COLO829 (cell line): ENCODE results near the gene KIAA1217.
"Not testable (repeated sequence)": the region's sequence is repeated elsewhere in the genome, so short reads cannot be mapped to it uniquely, and the experiment has no call there.

Source experiments
- DNase-seq: peaks from one replicate; pipeline ENCODE4 v3.0.0; 2012; ENCODE audit warnings: low spot score

Gene KIAA1217

DNA sequence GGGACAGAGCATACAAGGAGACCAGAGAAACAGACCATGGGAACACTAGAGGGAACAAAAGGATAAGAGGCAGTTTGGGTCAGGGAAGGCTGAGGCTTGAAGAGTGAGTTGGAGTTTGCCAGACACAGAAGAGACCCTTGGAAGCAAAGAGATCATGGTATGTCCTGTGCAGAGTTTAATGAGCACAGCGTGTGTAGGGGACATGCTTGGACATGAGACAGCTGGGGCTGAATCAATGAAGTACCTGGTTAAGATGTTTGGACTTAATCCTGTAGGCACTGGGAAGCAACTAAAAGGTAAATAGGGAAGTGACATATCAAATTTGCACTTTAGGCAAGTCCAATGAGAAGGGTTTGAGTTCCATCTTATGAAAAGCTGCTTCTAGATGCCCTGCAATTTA lies 79.6 kb downstream of the KIAA1217 start:
- no peak for DNase-seq

DNA sequence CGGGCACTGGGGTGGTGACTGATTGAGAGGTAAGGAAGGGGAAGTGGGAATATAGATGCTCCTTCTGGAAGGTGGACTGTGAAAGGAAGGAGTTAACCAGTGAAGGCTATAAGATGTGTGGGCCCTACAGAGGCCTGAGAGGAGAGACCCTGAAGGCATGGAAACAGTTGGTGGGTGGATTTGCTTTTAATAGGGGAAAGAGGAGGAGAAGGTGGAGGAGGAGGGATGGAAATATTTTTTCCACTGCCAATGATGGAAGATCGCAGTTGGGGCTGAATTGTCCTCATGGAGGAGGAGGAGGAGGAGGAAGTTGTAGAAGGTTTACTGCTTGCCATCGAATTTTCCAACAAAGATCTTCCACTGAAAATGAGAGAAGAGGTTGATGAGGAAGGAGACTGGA lies 80.3 kb downstream of the KIAA1217 start:
- DNase-seq, result no peak

DNA sequence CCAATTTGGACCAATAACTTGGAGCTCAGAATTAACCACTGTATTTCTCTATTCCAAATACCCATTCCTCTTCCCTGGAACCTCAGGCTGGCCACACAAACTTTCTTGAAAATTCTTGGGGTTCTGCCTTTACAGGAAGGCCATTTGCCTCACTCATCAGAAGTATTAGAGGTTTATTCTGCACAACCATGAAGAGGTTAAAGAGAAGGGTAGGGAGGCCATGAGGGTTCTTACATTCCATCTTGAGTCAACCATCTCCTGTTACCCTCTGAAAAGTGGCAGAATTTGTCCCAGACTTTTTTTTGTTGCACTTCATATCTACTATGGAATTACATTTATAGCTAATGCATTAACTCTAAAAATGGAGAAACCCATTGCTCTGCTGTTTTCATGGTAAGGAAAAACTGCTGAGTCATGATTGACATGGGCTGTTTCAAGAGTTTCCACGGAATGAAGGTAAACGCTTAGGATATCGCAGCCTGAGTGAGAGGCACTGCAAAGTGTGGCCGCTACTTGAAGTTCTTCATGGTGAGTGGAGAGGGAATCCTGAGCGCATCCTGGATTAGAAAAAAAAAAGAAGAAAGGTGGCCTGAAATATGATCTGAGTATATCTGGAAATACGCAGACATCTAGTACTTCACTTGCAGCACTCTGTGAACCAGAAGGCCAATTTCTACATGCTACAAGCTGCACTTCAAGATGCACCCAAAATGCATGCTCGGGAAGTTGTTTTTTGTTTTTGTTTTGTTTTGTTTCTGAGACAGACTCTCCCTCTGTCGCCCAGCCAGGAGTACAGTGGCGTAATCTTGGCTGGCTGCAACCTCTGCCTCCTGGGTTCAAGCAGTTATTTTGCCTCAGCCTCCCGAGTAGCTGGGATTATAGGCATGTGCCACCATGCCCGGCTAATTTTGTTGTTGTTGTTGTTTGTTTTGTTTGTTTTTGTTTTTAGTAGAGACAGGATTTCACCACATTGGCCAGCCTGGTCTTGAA lies 83.7 kb downstream of the KIAA1217 start:
- no peak for DNase-seq

DNA sequence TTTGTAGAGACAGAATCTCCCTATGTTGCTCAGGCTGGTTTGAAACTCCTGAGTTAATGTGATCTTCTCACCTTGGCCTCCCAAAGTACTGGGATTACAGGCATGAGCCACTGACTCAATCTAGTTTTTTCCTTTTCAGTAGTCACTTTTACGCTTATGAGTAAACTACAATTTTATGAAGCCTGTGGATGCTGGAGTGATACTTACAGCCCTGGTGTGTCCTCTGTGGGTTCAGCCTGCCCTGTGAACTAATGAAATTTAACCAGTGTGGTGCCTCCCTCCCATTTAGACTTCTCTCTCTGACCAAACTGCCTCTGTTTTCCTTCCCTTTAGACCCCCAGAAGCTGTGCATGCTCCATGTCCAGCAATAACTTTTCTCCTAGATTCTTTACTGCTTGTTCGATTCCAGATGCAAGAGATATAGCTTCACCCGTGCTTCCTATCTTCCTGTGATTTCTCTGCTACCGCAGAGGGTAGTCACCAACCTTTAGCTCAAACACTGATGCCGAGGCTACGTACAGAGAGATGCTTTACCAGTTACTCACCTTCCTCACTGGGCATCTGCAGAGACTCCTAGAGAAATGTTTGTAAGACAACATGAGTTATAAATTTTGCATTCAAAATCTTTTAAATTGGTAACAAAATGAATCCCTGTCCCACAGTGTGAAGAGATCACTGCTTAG lies 90.8 kb downstream of the KIAA1217 start:
- DNase-seq, result no peak

DNA sequence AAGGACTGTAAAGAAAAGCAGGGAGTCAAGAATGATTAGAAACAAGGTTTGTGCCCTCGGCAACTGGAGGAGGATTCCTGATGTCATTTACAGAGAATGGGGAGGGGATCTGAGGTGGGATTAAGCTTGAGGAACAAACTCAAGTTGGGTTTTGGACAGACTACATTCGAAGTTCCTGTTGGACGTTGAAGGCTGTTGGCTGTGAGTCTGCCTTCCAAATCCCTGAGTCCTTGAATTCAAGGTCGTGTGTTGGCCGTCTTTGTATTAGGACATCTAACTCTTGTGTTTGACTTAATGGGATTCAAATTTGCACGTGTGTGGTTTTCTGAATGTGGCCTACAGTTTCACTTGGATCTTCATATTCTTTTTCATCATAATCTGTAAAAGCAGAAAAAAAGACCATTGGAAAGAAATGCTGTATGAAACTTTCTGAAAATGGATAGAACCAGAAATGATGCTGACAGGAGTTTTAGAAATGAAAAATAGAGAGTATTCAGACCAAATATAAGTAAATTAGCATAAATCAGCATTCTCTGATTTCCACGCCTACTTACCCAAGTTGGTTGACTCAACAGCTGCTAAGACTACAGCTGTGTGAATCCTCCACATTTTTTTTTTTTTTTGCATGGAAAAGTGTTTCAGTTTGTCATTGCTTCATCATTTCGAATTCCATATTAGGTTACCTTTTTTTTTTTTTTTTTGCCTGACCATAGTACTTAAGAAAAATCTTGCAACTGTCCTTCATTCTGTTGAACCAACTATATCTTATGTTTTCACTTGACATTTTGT lies 94.8 kb downstream of the KIAA1217 start:
- no peak for DNase-seq

DNA sequence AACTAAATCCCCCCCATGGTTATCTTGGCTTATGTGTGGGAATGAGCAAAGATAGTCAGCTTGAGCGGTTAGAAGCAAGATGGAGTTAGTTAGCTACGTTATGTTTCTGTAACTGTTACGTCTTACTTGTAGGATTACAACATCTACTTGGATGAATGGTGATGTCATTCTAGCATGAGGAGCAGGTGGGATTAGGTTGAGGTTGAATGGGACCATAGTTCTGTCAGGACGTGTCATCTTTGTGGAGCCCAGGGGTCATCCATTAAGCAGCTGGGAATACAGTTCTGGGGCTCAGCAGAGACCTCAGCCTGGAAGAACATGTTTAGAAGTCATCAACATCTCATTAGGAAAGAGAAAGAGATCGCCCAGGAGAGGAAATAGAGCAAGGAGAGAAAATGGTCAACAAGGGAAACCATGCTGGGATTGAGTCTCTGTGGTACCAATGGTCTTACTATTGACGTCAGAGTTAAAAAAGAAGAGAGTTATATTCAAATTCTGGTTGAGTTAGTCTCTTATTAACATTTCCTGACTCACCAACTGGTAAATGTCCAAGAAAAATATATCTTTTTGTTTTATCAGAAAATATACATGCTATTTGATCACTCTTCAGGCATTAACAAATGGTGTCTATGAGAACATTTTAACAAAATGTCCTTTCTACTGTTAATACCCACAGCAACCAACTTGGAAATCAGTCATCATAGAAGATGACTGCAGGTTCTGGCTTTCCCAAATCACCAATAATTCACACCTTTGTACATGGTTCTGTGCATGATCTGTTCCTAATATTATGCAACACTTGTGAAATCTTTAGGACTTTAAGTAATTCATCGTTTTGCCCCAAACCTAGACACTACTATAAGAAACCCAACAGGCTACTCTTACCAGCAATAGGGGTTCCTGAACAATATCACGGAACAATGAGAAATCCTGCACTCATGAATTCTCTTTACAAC lies 96.9 kb downstream of the KIAA1217 start:
- no peak for DNase-seq

DNA sequence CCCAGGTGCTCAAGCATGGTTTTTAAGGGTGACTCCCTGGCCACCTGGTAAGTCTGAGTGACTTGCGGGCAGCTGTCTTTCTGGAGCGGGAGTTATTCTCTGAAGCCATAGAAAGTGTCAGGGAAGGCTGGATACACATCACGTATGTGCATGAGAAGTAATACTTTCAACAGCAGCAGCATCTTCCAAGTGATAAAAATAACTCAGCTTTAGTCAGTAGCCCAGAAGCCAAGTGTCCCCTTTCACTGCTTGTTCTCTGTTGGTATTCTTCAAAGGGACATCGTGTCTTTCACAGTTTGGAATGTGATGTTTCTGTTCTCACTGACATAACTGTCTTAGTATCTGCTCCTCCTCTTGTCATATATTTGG lies 97.6 kb downstream of the KIAA1217 start:
- DNase-seq, result no peak

DNA sequence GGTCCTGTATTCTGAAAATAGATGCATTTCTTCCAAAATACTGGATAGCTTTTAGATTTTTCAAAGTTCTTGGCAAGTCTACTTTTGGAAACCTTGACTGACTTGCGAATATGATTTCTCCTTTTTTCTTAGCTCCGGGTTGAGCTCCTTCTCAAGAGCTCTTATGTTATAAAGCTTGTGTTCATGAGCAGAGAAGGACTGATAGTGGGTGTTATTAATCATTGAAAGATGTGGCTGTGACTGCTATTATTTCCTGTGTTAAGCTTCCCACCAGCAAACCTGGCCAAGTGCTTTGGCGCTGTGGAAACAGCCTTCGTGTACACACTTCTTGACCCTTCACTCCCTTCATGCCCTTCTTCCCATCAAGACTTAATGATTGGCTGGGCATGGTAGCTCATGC lies 98.2 kb downstream of the KIAA1217 start:
- no peak for DNase-seq

DNA sequence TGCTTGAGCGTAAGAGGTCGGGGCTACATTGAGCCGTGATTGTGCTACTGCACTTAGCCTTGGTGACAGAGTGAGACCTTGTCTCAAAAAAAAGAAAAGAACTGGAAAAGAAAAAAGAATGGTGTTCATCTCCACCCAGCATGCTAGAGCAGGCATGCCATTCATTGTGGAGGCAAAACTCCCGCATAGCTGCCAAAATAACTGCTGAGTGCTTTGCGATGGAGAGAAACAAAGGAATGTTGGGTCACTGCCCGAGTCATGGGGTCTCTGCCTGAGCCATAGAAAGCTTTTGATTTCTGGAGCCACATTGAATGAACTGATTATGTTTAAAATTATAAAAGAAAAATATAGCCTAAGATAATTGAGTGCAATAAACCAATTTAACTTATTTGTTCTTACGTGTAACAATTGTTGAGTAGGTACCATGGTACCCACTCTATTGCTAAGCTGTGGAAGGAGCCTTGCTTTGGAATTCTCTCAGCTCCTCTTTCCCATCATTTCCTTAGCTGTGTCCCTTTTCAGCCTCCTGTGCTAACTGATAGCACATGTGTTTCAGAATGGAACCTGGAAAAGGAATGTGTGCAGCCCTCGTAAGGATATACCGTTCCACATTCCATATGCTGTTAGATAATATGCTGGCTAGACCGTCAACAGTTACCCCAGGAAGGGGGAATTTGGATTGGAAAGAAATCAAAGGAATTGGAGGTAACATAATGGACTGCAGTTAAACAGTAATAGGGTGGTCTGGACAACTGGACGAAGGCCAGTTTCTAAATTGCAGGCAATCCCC lies 99.0 kb downstream of the KIAA1217 start:
- DNase-seq, result no peak

DNA sequence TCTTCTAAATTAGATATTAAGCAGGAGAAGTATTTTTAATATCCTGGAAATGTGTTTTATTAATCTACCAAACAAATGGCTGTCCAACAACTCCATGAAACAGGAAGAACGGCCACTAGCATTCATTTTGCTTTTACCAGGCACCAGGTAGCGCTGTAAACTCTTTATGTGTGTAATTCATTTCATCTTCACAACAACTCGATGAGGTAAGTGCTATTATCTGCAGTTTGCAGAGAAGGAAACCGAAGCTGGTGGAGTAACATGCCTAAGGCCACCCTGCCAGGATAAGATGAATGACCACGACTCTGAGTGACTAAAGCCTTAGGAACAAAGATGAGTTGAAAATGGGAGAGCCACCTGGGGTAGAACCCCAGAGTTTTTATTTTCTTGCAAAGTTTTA lies 101.2 kb downstream of the KIAA1217 start:
- no peak for DNase-seq

DNA sequence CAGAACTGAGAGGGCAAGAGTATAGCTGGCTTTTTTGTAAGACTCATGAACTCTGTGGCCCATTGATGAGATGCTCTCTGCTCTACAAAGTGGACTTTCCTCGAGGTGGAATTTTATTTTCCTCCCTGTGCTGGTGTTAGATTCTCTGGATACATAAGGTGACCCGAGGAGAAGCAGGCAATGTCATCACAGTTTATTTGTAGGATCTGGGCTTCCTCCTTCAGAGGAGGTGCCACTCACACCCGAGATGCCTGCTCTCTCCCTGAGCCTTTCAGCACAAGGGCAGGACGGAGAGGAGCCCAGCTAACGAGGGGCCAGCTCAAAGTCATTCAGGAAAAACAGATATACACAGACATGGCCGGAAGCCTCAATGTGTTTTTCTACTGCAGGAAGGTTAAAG lies 103.0 kb downstream of the KIAA1217 start:
- no peak for DNase-seq

DNA sequence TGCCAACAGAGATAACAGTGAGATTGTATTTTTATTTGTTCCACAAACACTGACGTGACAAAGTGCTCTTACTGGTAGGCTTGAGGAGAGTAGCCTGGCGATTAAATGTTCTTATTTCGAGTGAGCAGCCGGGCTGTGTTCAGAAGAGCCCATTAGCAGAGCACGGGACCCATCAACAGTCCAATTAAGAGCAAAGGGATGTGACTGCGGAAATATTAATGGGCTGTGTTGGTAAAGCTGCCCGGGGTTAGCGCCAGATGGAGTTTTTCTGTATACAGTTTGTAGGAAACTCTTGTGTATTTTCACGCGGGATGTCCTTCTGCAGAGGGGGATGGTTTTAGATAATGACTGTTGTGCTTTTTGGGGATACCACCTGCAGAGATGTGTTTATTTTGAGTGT lies 104.3 kb downstream of the KIAA1217 start:
- DNase-seq, result no peak

DNA sequence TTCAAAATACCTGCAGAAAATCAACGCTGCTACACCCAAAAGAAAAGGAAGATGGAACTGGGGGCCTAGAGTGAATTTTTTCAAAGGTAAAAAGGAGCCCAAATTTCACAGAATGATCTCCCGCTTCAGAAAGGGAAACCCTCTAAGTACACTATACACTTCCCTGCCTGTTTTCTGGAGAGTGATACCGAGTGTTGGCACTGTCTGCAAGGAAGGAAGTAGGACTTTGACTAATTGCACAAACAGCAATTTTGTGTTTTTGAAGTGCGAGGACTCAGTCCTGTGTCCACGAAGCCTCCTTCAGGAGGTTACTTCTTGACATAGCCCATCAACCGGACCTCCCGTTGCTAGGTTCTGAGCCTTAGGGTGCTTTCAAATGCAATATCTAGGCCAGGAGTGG lies 106.3 kb downstream of the KIAA1217 start:
- no peak for DNase-seq

DNA sequence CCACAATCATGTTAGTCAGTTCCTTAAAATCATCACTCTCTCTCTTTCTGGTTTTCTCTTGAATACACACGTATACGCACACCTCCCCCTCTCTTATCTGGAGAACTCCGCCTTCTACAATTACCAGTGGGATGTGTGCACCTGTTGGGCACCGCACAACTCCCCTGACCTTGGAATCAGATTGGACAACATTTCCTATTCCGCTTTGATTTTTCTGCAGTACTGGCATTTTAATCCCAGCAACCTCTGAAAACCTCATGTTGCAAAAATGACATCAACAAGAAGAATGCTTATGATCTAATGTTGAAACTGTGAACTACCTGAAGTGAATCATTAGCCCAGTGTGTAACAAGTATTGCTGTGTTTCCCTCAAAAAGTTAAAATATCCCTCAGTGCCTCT lies 109.6 kb downstream of the KIAA1217 start:
- DNase-seq, result no peak

DNA sequence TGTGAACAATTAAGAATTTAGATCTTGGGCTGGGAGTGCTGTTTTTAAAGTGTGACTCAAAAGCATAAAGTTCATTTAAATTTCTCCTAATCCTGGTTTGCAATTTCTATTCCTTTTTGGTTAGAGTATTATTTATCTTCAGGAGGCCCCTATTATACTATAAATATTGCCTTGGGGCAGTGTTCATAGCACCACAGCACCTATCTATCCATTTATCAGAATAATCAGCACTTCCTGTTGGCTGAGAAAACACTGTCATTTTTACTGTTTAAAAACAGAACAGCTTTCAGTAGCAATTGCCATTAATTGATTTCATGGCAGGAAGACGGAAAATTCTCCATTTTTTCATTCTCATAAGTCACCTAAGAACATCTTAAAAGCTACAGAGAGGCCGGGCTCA lies 111.4 kb downstream of the KIAA1217 start:
- no peak for DNase-seq

DNA sequence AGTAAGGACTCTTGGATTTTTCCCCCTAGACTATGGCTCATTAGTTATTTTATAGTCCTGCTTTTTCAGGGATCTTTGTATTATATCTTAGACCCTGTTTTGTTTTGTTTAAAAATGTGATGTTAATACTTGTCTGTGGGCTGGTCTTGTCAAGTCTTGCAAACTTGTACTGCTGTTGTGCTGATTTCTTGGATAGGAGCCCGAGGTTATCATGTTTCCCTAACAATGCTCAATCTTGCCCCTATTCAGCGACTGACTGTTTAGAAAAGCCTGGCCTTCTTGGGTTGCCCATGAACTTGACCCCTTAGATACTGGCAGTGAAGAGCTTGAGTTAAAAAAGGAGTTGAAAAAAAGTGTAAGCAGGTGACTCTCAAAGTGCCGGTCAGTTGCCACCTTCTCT lies 115.7 kb downstream of the KIAA1217 start:
- DNase-seq, result no peak

DNA sequence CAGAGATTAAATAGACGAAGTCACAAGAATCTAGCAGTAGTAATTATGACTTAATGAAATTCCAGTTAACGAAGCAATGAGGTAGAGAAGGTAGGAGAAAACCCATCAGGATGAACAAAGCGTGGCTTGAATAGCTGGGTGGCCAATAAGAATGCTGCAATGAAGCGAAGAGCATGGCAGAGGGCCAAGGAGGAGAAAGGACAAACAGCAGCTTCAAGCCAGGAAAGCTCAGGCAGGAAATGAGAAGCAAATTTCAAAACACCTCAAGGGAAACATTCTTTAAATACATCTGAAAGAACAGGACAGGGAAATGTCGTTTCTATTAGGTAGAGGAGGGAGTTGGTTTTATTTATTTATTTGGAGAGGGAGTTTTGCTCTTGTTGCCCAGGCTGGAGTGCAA lies 122.5 kb downstream of the KIAA1217 start:
- DNase-seq, result no peak

DNA sequence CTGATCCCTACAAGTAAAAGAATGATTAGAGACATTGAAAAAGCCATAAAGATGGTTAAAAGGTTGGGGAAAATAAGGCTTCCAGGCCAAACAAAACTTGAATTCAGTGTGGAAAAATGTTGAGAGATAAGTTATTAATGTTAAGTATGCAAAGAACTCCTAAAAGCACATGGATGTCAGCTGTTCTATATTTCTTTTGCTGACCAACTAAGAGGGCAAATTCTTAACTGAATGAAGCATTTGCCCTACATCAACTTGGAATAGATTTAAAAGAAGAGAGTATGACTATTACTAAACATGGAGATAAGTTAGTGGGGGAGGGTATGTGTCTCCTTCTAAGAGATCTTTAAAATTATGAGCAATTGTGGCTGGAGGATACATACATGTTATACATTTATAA lies 124.8 kb downstream of the KIAA1217 start:
- no peak for DNase-seq

DNA sequence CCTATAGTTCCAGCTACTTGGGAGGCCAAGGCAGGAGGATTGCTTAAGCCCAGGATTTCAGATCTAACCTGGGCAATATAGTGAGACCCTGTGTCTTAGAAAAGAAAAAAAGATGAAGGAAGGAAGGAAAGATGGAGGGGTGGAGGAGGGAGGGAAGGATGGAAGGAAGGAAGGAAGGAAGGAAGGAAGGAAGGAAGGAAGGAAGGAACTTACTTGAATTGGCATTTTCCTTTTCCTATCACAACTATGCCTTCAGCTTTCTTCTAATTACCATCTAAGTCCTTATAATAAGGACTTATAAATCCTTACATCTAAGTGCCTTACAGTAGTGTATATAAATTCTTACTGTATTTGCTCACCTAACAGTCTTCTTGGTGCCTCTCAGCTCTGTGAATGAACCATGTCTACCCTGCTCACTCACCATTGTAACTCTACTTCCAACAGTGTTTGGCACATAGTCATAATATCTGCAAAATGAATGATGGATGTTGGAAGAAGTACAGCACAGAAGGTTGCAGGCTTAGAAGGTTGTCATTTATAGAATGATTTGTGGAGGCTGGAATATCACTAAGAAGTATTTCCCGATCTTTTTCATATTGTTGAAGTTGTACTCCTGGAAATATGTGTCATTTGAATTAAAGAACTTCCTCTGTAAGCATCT lies 125.5 kb downstream of the KIAA1217 start:
- no peak for DNase-seq

DNA sequence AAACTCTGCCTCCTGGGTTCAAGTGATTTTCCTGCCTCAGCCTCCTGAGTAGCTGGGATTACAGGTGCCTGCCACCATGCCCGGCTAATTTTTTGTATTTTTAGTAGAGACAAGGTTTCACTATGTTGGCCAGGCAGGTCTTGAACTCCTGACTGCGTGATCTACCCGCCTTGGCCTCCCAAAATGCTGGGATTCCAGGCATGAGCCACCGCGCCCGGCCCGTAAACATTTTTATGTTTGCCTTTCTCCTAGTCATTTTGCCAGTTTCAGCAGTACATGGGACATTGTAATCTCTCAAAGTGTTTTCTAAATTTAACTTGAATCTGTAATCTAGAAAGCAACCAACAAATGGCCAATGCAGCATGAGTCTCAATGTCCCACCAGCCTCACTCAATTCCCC lies 128.8 kb downstream of the KIAA1217 start:
- not testable (repeated sequence) for DNase-seq
